Endothelial cell of umbilical vein (primary cell): Measurements from ENCODE around the gene ZNF786. TPM values are rescaled to one million over a fixed set of nuclear protein-coding genes. Genes with fewer than 3 reads are reported as not detected.

Source experiments
- BruUV-seq: library from RNA; stranded (reverse); fragments of 400-500 nt; replicated peaks from 2 replicates; lab custom pipeline; 2021; lab: Mats Ljungman, UMichigan
- CTCF ChIA-PET: fragments of 300-600, 350-600 bp; sonication (Branson Sonifier 250); formaldehyde crosslinking; loops from one replicate; lab custom pipeline; 2021; ENCODE audit warnings: antibody characterized with exemption, inconsistent platforms; lab: Charles Lee
- POLR2A ChIA-PET: fragments of 300-600, 350-600 bp; sonication (Branson Sonifier 250); formaldehyde crosslinking; loops from one replicate; lab custom pipeline; 2021; ENCODE audit warnings: antibody characterized with exemption, inconsistent platforms; lab: Charles Lee
- DNase-seq: peaks from one replicate; pipeline ENCODE4 v3.0.0-alpha.2; 2011; ENCODE audit warnings: low read depth, low spot score
- FAIRE-seq: peaks from 2 replicates; lab custom pipeline; 2011; peaks lifted over from hg19 to GRCh38; lab: Jason Lieb, UNC
- H2AFZ ChIP-seq: 2 replicates; pipeline ENCODE4 v1.6.0; 2012; ENCODE audit warnings: low read depth, low read length, control low read depth, inconsistent platforms
- H3K27ac ChIP-seq: 2 replicates; pipeline ENCODE4 v1.5.1; 2011; ENCODE audit warnings: low read depth, mild to moderate bottlenecking, control low read depth, low read length, moderate library complexity; ENCODE audit not compliant: insufficient read depth
- H3K27me3 ChIP-seq, 2 experiments: 2 replicates each; pipeline versions ENCODE4 v1.6.0 to v1.6.1; 2011; ENCODE audit warnings: low read length in 2 of 2, mixed read lengths in 1 of 2; ENCODE audit not compliant: control insufficient read depth in 2 of 2, insufficient read depth in 2 of 2
- H3K36me3 ChIP-seq, 2 experiments: 2 replicates in 1 of 2; 3 replicates in 1 of 2; pipeline ENCODE4 v1.5.1; 2011; ENCODE audit warnings: low read length in 2 of 2, mild to moderate bottlenecking in 1 of 2, moderate library complexity in 1 of 2; ENCODE audit not compliant: control insufficient read depth in 2 of 2, insufficient read depth in 2 of 2; ENCODE audit errors: extremely low read depth in 1 of 2
- H3K4me1 ChIP-seq: 3 replicates; pipeline ENCODE4 v1.5.1; 2011; ENCODE audit warnings: mild to moderate bottlenecking, low read length; ENCODE audit not compliant: control insufficient read depth, insufficient read depth; ENCODE audit errors: extremely low read depth
- H3K4me2 ChIP-seq: 2 replicates; pipeline ENCODE4 v1.6.1; 2011; ENCODE audit warnings: low read length, control low read depth, mixed read lengths; ENCODE audit not compliant: insufficient read depth
- H3K4me3 ChIP-seq, 3 experiments: fragments of 200-600 bp in 1 of 3; sonication (generic), shearing (Covaris generic) in 1 of 3; replicated peaks in 1 of 3; 2 replicates each; pipeline ENCODE4 v1.5.1; 2011 to 2016; ENCODE audit warnings: control low read depth in 3 of 3, low read length in 3 of 3, mild to moderate bottlenecking in 2 of 3, inconsistent platforms in 1 of 3, low read depth in 1 of 3, moderate library complexity in 1 of 3; ENCODE audit not compliant: insufficient read depth in 1 of 3
- H3K79me2 ChIP-seq: 2 replicates; pipeline ENCODE4 v1.6.0; 2012; ENCODE audit warnings: low read length, inconsistent platforms; ENCODE audit not compliant: control insufficient read depth, insufficient read depth
- H3K9ac ChIP-seq: replicated peaks from 2 replicates; pipeline ENCODE3; 2011; ENCODE audit warnings: low read length, control low read depth; ENCODE audit not compliant: insufficient read depth; ENCODE audit errors: extremely low read depth
- H3K9me1 ChIP-seq: replicated peaks from 3 replicates; pipeline ENCODE4 v1.6.0; 2011; ENCODE audit warnings: mild to moderate bottlenecking, low read length; ENCODE audit not compliant: control insufficient read depth, insufficient read depth; ENCODE audit errors: extremely low read depth
- H3K9me3 ChIP-seq: replicated peaks from 2 replicates; pipeline ENCODE4 v1.5.1; 2012; ENCODE audit warnings: low read length, inconsistent platforms; ENCODE audit not compliant: control insufficient read depth, insufficient read depth
- H4K20me1 ChIP-seq: replicated peaks from 2 replicates; pipeline ENCODE3; 2011; ENCODE audit warnings: mild to moderate bottlenecking, low read length; ENCODE audit not compliant: control insufficient read depth, insufficient read depth; ENCODE audit errors: extremely low read depth
- EZH2 ChIP-seq: IDR thresholded peaks from 2 replicates; pipeline ENCODE4 v1.6.1; 2012; ENCODE audit warnings: borderline replicate concordance, low read depth, mild to moderate bottlenecking, moderate library complexity, low read length, inconsistent platforms; ENCODE audit not compliant: severe bottlenecking
- FOS ChIP-seq: IDR thresholded peaks from 2 replicates; pipeline ENCODE4 v1.6.1; 2011; ENCODE audit warnings: mild to moderate bottlenecking, low read length, moderate library complexity, borderline replicate concordance; ENCODE audit not compliant: insufficient read depth
- GATA2 ChIP-seq: IDR thresholded peaks from 2 replicates; pipeline ENCODE4 v1.7.0; 2011; ENCODE audit warnings: low read depth, mild to moderate bottlenecking, moderate library complexity, mixed read lengths, low read length; ENCODE audit not compliant: insufficient read length, insufficient read depth
- JUN ChIP-seq: IDR thresholded peaks from 2 replicates; pipeline ENCODE4 v1.6.1; 2011; ENCODE audit warnings: borderline replicate concordance, low read depth; ENCODE audit not compliant: insufficient read length, insufficient read depth
- MYC ChIP-seq: IDR thresholded peaks from one replicate; pipeline ENCODE4 v1.6.1; 2011; ENCODE audit warnings: mild to moderate bottlenecking, low read depth, low read length
- POLR2A ChIP-seq: IDR thresholded peaks from 2 replicates; pipeline ENCODE4 v1.6.1; 2012; ENCODE audit warnings: low read depth, mild to moderate bottlenecking, control low read depth, low read length
- POLR2AphosphoS5 ChIP-seq: IDR thresholded peaks from 2 replicates; pipeline ENCODE4 v1.6.1; 2012; ENCODE audit warnings: low read depth, mild to moderate bottlenecking, control low read depth, low read length, moderate library complexity; ENCODE audit not compliant: insufficient read depth
- dilution Hi-C: fragments of 300-500 bp; cut with MboI; formaldehyde crosslinking; loops from one replicate; pipeline ENCODE4 v1.15.0; 2019; ENCODE audit warnings: low sequenced_read_pairs; ENCODE audit not compliant: extremely low pct_ligation_motif_present
- intact Hi-C: fragments of 100-400 bp; cut with micrococcal nuclease; formaldehyde crosslinking; loops from one replicate; pipeline ENCODE4 v1.10.0; 2022
- polyA plus RNA-seq, 4 experiments: library from polyadenylated mRNA; depleted of rRNA in 3 of 4; stranded (reverse) in 3 of 4; unstranded in 1 of 4; fragments of >200 nt; gene quantifications; 2 replicates each; pipeline versions ENCODE4 v1.2.1 to v1.2.3, GENCODE V29; 2011 to 2012; ENCODE audit warnings: missing spikeins in 1 of 4
- total RNA-seq: library from RNA; stranded (reverse); gene quantifications from 2 replicates; pipeline ENCODE4 v1.2.3, GENCODE V29; 2021
- TF ChIP-seq, protein P1 (sequence below), 2 donors: IDR thresholded peaks; 1 replicate in 1 of 2; 2 replicates in 1 of 2; pipeline ENCODE4 v1.5.1; 2011; ENCODE audit warnings: low read length in 2 of 2, mild to moderate bottlenecking in 2 of 2, moderate library complexity in 2 of 2, control low read depth in 1 of 2, inconsistent platforms in 1 of 2, low read depth in 1 of 2; ENCODE audit not compliant: insufficient read depth in 1 of 2; ENCODE audit errors: extremely low read depth in 1 of 2
- TF ChIP-seq, protein P2 (sequence below): IDR thresholded peaks from 2 replicates; pipeline ENCODE4 v1.6.1; 2011; ENCODE audit not compliant: insufficient read depth, insufficient read length

ZNF786 gene
- total and polyA plus RNA-seq, 2 donors (not counting 3 experiments of a cell fraction or from before 2014, with no cell fraction given): 2.8 to 5.9 TPM

DNA sequence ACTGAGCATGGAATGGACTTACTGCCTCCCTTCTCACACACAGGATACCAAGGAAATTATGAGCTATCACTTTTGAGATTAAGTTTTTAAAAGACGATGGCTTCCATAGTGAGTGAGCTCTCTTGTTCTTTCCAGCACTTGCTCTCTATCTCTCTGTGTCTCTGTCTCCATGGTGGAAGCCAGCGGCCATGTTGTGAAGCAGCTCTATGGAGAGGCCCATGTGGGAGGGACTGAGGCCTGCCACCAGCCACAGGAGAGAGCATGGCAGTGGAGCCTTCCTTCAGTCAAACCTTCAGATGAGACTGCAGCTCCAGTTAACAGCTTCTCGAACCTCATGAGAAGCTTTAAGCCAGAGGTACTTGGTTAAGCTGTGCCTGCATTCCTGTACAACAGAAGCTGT is 41.7 kb downstream of the ZNF786 start:
- Histone ChIP-seq H3K9me3 (no peaks in the 10 kb centered on the region), H4K20me1 (no peaks in the 10 kb centered on the region), H3K4me3 (no peak overlapping the region), H3K27me3 (peaks cover 0 to 1% of the 10 kb centered on the region in 2 experiments), H3K36me3 (no peaks in the 10 kb centered on the region), H3K4me1 (no peaks in the 10 kb centered on the region), H3K9me1 (no peaks in the 10 kb centered on the region), H3K79me2 (no peaks in the 10 kb centered on the region), H2AFZ (no peak overlapping the region), H3K9ac (no peak overlapping the region), H3K4me2 (no peak overlapping the region), H3K27ac (no peak overlapping the region)
- dilution Hi-C loops: no loop called here
- CTCF ChIA-PET: interaction anchor here (0.7 to 2.0 kb wide), 4 partner anchors 11 to 1320 kb away, joined by 3 to 11 read pairs (median 3); no protein-coding TSS in a partner anchor
- intact Hi-C loops: no loop called here
- TF ChIP-seq EZH2: no peak
- TF ChIP-seq, protein P1, sequence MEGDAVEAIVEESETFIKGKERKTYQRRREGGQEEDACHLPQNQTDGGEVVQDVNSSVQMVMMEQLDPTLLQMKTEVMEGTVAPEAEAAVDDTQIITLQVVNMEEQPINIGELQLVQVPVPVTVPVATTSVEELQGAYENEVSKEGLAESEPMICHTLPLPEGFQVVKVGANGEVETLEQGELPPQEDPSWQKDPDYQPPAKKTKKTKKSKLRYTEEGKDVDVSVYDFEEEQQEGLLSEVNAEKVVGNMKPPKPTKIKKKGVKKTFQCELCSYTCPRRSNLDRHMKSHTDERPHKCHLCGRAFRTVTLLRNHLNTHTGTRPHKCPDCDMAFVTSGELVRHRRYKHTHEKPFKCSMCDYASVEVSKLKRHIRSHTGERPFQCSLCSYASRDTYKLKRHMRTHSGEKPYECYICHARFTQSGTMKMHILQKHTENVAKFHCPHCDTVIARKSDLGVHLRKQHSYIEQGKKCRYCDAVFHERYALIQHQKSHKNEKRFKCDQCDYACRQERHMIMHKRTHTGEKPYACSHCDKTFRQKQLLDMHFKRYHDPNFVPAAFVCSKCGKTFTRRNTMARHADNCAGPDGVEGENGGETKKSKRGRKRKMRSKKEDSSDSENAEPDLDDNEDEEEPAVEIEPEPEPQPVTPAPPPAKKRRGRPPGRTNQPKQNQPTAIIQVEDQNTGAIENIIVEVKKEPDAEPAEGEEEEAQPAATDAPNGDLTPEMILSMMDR (IDR thresholded peaks at IDR 0.05; ENCODE audit: extremely low read depth in 1 of 2, insufficient read depth in 1 of 2, low read depth in 1 of 2, low read length in 2 of 2): no peak
- TF ChIP-seq POLR2A: no peak
- TF ChIP-seq GATA2: no peak
- no peak for TF ChIP-seq MYC
- TF ChIP-seq JUN: no peak
- TF ChIP-seq, protein P2, sequence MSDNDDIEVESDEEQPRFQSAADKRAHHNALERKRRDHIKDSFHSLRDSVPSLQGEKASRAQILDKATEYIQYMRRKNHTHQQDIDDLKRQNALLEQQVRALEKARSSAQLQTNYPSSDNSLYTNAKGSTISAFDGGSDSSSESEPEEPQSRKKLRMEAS: no peak
- no peak for TF ChIP-seq FOS
- TF ChIP-seq POLR2AphosphoS5: no peak
- POLR2A ChIA-PET: no interaction called here
- DNase-seq: no peak
- BruUV-seq: no TSS peak
- FAIRE-seq: no peak
